Panc1 (cell line): ENCODE results near the gene LAIR2.

ENCODE experiments used
- CTCF ChIP-seq: fragments of 450-650 bp; IDR thresholded peaks from 2 replicates; pipeline ENCODE4 v1.5.1; 2017; ENCODE audit warnings: mild to moderate bottlenecking
- POLR2AphosphoS5 ChIP-seq: IDR thresholded peaks from 2 replicates; pipeline ENCODE4 v1.6.1; 2012; ENCODE audit warnings: mild to moderate bottlenecking, low read depth, low read length, moderate library complexity
- REST ChIP-seq, 2 experiments: IDR thresholded peaks; 2 replicates each; pipeline ENCODE4 v1.6.1; 2011 to 2012; ENCODE audit warnings: low read depth in 2 of 2, control low read depth in 1 of 2, low read length in 1 of 2, mild to moderate bottlenecking in 1 of 2, moderate library complexity in 1 of 2; ENCODE audit not compliant: insufficient read depth in 1 of 2
- SIN3A ChIP-seq: IDR thresholded peaks from 2 replicates; pipeline ENCODE4 v1.6.1; 2012; ENCODE audit warnings: low read depth, mild to moderate bottlenecking, low read length, moderate library complexity, borderline replicate concordance; ENCODE audit not compliant: insufficient read depth
- TCF7L2 ChIP-seq: IDR thresholded peaks from 2 replicates; pipeline ENCODE4 v1.6.1; 2011; ENCODE audit warnings: mild to moderate bottlenecking, low read depth, low read length, inconsistent platforms

DNA sequence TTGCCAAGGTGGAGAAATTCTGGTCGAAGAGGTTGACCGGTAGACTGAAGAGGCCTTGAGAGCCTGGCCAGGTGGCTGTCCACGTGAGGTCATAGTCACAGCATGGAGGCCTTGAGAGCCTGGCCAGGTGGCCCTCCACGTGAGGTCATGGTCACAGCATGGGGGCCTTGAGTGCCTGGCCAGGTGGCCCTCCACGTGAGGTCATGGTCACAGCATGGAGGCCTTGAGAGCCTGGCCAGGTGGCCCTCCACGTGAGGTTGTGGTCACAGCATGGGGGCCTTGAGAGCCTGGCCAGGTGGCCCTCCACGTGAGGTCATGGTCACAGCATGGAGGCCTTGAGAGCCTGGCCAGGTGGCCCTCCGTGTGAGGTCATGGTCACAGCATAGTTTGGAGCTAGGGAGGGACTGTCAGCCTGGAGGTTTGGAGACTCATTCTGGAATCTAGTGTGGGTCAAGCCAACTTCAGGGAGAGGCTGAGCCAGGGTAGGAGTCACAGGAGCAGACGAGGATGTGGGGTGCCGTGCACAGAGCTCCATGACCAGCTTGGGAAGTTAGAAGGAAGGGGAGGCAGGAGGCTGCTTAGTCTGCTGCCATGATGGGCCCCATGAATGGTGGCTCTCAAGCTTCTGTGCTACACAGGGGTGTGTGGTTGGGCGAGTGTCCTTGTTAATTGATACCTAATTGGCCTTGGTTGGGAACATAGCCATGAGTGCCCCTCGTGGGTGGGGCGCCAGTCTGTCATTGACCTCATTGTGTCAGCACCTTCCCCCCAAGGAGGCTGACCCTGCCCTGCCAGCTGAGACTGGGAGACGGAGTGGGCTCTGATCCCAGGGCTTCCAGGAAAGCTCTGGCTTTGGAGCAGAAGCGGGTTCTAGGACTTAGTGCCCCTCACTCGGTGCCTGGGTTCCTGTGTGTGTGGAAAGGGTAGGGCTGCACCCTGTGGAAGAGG lies 43.1 kb upstream of the LAIR2 start:
- no peak for TF ChIP-seq CTCF
- no peak for TF ChIP-seq REST (IDR thresholded peaks at IDR 0.05; ENCODE audit: insufficient read depth in 1 of 2, low read depth in 2 of 2, low read length in 1 of 2)
- TF ChIP-seq SIN3A: no peak
- no peak for TF ChIP-seq TCF7L2
- peak; percentile 53; the same call in 1 of the 2 replicates for TF ChIP-seq POLR2AphosphoS5
